HG03558 (cell line): Measurements from ENCODE around the gene LRG1.
"Not testable (repeated sequence)": the region's sequence is repeated elsewhere in the genome, so short reads cannot be mapped to it uniquely, and the experiment has no call there.

Source experiments
- ATAC-seq: cut with Tn5 transposase; IDR thresholded peaks from one replicate; pipeline ENCODE4 v1.9.1; 2021; ENCODE audit warnings: moderate number of reproducible peaks; ENCODE audit not compliant: unreplicated experiment; ENCODE audit errors: extremely low read depth

Gene LRG1

DNA sequence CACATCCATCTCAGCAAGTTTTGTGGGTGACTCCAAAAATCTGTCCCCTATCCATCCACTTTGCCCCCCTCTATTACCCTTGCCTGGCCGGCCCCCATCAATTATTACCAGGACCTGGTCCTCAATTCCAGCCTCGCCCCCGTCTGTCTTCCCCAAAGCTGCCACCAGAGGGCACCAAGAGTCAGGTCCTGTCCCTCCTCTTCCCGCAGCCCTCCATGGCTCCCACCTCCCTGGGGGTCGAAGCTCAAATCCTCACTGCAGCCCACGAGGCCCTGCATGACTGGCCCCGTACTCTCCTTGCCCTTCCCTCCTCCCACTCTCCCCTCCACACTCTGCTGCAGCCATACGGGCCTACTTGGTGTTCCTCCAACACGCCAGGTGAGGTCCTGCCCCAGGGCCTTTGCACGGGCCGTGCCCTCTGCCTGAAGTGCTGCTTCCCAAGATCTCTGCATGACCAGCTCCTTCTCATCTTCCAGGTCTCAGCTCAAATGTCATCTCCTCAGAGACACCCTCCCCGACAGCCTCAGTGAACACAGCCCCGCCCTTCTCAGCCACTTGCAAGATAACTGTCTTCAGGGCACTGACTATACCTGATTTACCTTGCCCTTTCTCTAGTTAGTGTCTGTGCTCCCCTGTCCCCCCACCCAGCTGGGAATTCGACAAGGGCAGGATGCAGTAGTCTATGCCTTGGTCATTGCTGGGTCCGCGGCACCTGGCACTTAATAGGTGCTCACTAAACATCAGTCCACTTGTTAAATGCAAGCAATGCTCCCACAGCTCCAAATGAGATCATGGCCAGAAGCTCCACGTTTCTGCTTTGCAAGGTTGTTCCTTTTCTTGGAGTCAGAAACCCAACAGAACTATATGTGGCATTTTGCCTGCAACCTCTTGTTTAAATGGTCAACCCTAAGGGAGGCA is 36.4 kb upstream of the LRG1 start:
- no peak for ATAC-seq

DNA sequence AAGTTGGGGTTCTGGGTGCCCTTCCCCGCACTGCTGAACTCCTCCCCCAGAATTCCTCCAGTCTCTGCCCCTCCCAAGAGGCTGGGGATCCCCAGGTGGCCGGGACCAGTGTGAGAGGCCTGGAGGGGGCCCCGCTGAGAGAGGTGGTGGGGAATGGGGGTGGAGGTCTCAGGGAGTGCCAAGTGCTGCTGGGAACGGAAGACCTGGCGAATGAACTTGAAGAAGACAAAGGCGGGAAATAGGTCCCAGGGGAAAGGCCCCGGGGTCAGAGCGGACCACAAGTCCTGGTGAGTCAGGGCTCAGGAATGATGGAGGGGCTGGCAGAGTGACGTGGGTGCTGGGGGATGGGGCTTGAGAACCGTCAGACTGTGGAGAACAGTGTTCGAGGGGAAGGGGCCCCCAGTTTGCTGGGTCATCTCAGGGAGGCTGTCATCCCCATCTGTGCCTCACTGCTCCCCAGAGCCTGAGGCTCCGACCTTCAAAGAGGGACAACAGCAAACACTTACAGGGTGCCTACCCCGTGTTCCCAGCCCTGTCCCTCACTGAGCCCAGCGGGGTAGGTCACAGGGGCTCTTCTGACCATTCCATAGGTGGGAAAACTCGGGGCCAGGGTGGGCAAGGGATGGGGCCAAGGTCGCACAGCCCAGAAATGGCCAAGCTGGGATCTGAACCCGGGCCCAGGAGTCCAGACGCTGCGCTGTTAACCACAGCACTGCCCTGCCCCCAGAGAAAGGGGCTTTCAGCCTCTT is 35.6 kb upstream of the LRG1 start:
- ATAC-seq = no peak

- ATAC-seq = no peak
These were observed 33.8 kb upstream of the LRG1 start for GRCh38 chr19:4573682-4574081.

DNA sequence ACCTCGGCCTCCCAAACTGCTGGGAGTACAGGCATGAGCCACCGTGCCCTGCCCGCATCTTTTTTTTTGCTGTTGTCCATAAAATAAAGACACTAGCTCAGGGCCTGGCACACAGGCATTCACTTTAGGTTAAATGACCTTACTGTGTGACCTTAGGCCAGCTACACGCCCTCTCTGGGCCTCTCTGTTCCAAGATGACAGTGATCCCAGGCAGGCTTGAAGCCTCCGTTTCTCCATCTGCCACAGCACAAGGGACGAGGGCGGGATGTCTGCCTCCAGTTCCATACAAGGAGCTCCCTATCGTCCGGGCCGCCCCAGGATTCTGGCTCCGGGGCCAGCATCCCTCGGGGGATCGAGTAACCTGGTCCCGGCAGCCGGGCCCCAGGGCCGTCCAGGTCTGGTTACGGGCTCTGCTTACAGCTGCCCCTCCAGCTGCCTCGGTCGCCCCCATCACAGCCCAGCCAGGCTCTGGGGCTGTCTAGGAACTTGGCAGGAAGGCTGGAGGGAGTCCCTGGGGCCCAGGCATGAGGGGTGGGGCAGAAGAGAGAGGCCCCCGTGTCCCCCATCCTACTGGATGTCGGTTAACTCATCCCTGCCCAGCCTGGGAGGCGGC is 31.6 kb upstream of the LRG1 start:
- no peak for ATAC-seq

DNA sequence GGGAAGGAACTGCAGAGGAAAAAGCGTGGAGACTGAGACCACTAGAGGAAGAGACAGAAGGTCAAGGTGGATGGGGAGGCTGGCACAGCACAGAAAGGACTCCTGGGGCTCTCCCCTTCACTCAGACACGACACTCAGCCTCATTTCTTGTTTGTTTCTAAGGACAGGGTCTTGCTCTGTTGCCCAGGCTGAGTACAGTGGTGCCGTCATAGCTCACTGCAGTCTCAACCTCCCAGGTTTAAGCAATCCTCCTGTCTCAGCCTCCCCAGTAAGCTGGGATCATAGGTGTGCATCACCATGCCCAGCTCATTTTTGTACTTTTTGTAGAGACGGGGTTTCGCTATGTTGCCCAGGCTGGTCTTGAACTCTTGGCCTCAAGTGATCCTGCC is 31.1 kb upstream of the LRG1 start:
- no peak for ATAC-seq

DNA sequence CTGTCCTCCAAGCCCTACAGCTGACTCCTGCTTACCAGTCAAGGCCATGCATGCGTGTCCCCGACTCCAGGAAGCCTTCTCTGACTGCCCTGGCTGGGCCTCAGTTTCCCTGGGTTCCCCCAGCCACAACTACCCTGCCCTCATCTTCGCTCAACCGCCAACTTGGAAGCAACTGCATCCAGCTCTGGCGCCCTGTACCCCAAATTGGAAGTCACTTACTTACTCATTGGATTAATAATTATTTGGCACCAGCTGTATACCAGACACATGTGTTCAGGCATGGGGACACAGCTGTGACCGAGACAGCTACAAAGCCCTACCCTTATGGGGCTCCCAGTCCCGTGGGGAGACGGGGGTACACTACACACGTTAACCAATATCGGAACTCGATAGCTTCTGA is 30.6 kb upstream of the LRG1 start:
- no peak for ATAC-seq

- no peak for ATAC-seq
These were observed 29.1 kb upstream of the LRG1 start for GRCh38 chr19:4568886-4569285.

GRCh38 chr19:4567584-4568071 is 27.8 kb upstream of the LRG1 start:
- ATAC-seq = no peak

DNA sequence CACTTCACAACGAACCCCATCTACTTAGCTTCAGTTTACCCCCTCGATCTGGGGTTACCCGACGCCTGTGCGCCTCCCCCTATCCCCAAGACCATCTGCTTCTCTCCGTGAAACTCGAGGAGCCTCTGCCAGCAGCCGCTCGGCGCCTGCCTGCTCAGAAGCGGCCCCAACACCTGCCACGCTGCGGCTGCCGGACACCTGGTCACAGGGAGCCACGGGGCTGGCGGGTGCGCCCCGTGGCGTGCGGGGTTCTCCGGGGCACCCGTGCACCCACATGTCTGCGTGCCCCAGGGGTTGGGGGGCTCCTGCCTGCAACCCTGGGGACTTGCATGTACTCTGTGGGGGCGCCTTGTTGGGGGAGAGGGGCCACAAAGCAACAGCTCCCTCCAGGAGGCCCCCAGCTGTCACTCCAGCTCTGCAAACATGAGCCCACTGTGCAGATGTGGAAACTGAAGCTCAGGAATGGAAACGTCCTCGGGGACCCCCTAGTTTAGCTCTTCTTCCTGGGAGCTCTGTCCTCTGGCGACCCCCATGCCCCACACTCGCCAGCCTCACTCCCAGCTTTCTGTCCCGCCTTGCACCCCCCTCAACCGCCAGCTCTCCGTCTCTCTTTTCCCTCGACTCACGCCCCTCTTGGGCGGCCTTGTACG is 26.7 kb upstream of the LRG1 start:
- no peak for ATAC-seq

GRCh38 chr19:4563562-4563961 is 23.7 kb upstream of the LRG1 start:
- not testable (repeated sequence) for ATAC-seq

DNA sequence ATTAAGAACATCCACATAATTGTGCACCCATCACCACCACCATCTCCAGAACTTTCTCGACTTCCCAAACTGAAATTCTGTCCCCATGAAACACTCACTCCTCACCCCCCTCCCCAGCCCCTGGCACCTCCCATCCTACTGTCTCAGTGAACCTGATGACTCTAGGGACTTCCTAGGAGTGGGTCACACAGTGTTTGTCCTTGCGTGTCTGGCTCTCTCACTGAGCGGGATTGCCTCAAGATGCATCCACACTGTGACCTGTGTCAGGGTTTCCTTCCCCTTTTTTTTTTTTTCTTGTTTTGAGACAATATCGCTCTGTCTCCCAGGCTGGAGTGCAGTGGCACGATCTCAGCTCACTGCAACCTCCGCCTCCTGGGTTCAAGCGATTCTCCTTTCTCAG is 22.2 kb upstream of the LRG1 start:
- not testable (repeated sequence) for ATAC-seq

GRCh38 chr19:4559569-4559968 is 19.7 kb upstream of the LRG1 start, which contains the start of gene SEMA6B:
TSS of gene SEMA6B (minus strand) at chr19:4559684. CDS start at chr19:4558457, 1,227 bp downstream.
- no peak for ATAC-seq

GRCh38 chr19:4557971-4558941 is 18.4 kb upstream of the LRG1 start:
- no peak for ATAC-seq

- ATAC-seq = no peak
These were observed 17.5 kb upstream of the LRG1 start for GRCh38 chr19:4557144-4557970.

GRCh38 chr19:4556597-4557127 is 16.8 kb upstream of the LRG1 start:
- no peak for ATAC-seq

GRCh38 chr19:4555657-4556561 is 16.1 kb upstream of the LRG1 start:
- no peak for ATAC-seq

- no peak for ATAC-seq
These were observed 14.9 kb upstream of the LRG1 start for GRCh38 chr19:4554717-4555116.
